HG03097 (cell line): Measurements from ENCODE around the gene RSPO1.

Source experiments
- ATAC-seq: cut with Tn5 transposase; IDR thresholded peaks from one replicate; pipeline ENCODE4 v1.9.1; 2021; ENCODE audit not compliant: unreplicated experiment, low FRiP score

Gene RSPO1

DNA sequence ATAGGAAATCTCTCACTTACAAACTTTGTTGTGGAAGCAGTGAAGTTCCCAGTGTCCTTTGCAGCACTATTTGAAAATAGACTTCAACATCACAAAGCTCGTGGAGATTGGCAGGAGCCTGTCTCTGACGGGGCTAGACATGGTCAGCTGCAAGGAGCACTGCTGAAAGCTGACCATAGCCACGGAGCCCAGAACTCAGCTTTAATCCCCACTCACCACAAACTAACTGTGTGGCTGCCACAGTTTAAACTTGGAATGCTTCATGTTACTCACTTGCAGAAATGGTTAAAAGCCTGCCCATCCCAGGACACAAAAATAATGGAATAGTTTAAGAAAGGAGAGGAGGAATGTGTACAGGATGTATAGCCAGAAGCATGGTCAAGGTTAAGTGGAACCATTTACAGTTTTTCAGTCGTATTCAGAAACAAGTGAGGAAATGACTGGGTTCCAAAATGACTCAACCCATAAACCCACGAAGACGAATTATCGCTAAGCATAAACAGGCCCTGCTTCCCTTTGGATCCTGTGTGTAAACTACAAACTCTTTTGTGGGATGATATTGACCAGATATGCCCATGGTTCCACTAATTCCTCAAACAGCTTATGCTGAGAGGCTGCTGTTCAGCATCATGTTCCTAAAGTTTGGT is 59.7 kb downstream of the RSPO1 start:
- ATAC-seq = no peak

DNA sequence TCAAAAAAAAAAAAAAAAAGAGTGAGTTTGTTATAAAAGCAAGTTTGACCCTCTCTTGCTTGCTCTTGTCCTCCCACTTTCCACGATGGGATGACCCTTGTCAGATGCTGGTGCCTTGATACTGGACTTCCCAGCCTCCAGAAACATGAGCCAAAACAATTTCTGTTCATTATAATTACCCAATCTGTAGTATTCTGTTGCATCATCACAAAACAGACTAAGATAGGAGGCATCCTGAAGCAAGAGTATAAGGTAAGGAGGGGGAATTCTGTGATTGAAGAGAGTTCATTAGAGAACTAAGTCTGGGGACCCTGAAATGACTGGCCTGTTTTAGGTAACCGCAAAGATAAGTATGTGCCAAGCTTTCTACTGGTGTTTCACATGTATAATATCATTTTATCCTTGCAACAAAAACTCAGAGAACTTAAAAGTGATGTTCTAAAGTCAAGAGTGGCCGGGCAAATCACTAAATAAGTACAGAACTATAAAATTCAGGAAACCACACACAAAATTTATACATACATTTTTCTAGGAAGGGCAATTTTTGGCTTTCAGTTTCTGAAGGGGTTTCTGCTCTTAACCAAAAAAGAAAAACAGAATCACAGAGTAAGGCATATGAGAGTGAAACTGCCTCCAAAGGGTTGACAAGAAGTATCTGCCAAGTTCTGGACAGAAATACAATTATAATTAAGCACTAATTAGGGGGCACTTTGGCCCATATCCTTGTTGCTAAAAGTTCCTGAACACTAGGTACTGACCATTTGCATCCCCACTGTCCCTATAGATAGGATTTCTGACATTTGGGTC is 64.0 kb downstream of the RSPO1 start:
- ATAC-seq = no peak

DNA sequence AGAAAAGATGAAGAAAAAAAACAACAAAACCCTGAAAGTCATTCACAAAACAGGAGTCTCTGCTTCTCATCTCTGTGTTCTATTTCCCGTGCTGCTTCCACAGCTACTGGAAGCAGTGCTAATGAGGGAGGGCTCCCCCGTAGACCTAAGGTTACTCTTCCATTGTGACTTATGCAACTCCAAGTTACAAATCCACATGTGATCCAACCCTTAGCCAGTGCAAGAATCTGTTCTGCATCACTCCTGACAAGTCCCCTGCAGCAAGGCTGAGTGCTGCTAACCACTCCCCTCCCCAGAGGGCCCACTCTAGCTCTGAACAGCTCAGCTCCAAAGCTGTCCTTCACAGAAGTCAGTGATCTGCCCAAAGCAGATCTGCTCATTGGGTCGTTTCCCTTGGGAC is 67.7 kb downstream of the RSPO1 start:
- ATAC-seq = no peak

DNA sequence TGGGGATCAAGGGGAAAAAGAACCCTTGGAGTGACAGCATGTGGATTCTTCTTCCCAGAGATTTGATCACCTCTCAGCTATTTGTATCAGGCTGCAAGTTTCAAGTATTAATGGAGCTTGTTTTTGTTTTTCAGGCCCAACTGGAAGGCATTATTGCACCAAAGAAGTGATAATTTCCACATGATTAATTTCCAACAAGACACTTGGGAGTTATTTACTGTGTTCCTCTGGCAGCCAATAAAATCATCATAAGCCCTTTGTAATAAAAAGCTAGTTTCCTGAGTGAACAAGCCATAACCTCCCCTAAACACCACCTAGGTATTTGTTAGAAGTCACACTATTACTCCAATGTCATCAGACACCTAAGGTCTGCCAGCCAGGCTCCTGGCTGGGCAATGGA is 69.8 kb downstream of the RSPO1 start:
- ATAC-seq = no peak

DNA sequence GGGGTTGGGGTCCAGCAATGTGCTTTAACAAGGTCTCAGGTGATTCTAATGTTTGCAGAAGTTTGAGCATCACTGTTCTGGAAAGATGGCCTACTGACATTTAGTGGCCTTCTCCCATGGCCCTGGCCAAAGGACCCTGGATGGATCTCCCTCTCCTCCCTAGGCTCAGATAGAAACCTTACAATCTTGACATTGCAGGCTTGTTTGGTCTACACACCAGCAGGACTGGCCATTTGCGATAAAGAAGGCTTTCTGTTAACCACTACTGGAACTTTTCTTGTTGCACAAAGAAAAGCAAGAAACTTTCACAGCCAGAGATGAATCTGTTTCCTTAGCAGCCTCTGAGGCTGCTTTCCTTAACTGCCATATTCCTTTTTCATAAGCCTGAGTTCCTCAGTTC is 71.7 kb downstream of the RSPO1 start:
- ATAC-seq = no peak
